A673 (cell line): ENCODE data around the gene PPP1R3G. TPM values are rescaled to one million over a fixed set of nuclear protein-coding genes. Genes with fewer than 3 reads are reported as not detected.

Experiments
- BruUV-seq: library from RNA; stranded (reverse); fragments of 400-500 nt; replicated peaks from 2 replicates; lab custom pipeline; 2021; lab: Mats Ljungman, UMichigan
- CTCF ChIA-PET: fragments of 300-600 bp; sonication (Branson Sonifier 250); formaldehyde crosslinking; loops from one replicate; lab custom pipeline; 2022; ENCODE audit warnings: antibody characterized with exemption; lab: Charles Lee
- POLR2A ChIA-PET: fragments of 300-600 bp; sonication (Branson Sonifier 250); formaldehyde crosslinking; loops from one replicate; lab custom pipeline; 2022; ENCODE audit warnings: antibody characterized with exemption; ENCODE audit not compliant: low non-redundant PET; lab: Charles Lee
- DNase-seq: peaks from one replicate; pipeline ENCODE4 v3.0.0-alpha.2; 2015; ENCODE audit warnings: low spot score
- H3K27ac ChIP-seq: fragments of 200-600 bp; sonication (generic); 2 replicates; pipeline ENCODE4 v1.5.1; 2016; ENCODE audit warnings: mixed run types, low read depth, mild to moderate bottlenecking, mixed read lengths, antibody characterized with exemption, low read length; ENCODE audit not compliant: poor library complexity, severe bottlenecking
- H3K27me3 ChIP-seq: fragments of 200-600 bp; sonication (generic); replicated peaks from 2 replicates; pipeline ENCODE4 v1.6.1; 2017; ENCODE audit warnings: mixed run types, low read depth, mild to moderate bottlenecking, mixed read lengths, antibody characterized with exemption, low read length; ENCODE audit not compliant: insufficient read depth, poor library complexity
- H3K36me3 ChIP-seq: fragments of 200-600 bp; sonication (generic); 2 replicates; pipeline ENCODE4 v1.6.1; 2016; ENCODE audit warnings: mixed run types, mild to moderate bottlenecking, mixed read lengths, antibody characterized with exemption, low read length; ENCODE audit not compliant: insufficient read depth, poor library complexity, severe bottlenecking
- H3K4me1 ChIP-seq: fragments of 200-600 bp; sonication (generic); 2 replicates; pipeline ENCODE4 v1.6.1; 2017; ENCODE audit warnings: mixed run types, mild to moderate bottlenecking, mixed read lengths, antibody characterized with exemption, low read length; ENCODE audit not compliant: insufficient read depth, poor library complexity, severe bottlenecking
- H3K4me3 ChIP-seq: fragments of 200-600 bp; sonication (generic); 2 replicates; pipeline ENCODE4 v1.5.1; 2016; ENCODE audit warnings: low read depth, mixed run types, mild to moderate bottlenecking, mixed read lengths, low read length; ENCODE audit not compliant: poor library complexity, severe bottlenecking
- H3K9me3 ChIP-seq: fragments of 200-600 bp; sonication (generic); 2 replicates; pipeline ENCODE4 v1.6.1; 2016; ENCODE audit warnings: mixed run types, low read depth, mild to moderate bottlenecking, mixed read lengths, antibody characterized with exemption, low read length; ENCODE audit not compliant: poor library complexity, severe bottlenecking
- CTCF ChIP-seq: fragments of 300-800, 200-600 bp; sonication (generic); conservative IDR thresholded peaks from 2 replicates; pipeline ENCODE4 v1.5.1; 2017; ENCODE audit warnings: low read depth, mild to moderate bottlenecking, antibody characterized with exemption, low read length, moderate library complexity, mixed read lengths
- EZH2 ChIP-seq: fragments of 200-600 bp; sonication (generic); IDR thresholded peaks from 2 replicates; pipeline ENCODE4 v1.6.1; 2017; ENCODE audit warnings: borderline replicate concordance, low read depth, mild to moderate bottlenecking, mixed read lengths, antibody characterized with exemption, low read length; ENCODE audit not compliant: poor library complexity, severe bottlenecking
- intact Hi-C: fragments of 100-400 bp; cut with micrococcal nuclease; formaldehyde crosslinking; loops from one replicate; pipeline ENCODE4 v1.10.0; 2022; ENCODE audit not compliant: unreplicated experiment
- total RNA-seq: library from RNA; stranded (reverse); gene quantifications from 2 replicates; pipeline ENCODE4 v1.2.3, GENCODE V29; 2021

PPP1R3G gene
- total RNA-seq, 1 experiment from 2014 or later, result 0.24 TPM

DNA sequence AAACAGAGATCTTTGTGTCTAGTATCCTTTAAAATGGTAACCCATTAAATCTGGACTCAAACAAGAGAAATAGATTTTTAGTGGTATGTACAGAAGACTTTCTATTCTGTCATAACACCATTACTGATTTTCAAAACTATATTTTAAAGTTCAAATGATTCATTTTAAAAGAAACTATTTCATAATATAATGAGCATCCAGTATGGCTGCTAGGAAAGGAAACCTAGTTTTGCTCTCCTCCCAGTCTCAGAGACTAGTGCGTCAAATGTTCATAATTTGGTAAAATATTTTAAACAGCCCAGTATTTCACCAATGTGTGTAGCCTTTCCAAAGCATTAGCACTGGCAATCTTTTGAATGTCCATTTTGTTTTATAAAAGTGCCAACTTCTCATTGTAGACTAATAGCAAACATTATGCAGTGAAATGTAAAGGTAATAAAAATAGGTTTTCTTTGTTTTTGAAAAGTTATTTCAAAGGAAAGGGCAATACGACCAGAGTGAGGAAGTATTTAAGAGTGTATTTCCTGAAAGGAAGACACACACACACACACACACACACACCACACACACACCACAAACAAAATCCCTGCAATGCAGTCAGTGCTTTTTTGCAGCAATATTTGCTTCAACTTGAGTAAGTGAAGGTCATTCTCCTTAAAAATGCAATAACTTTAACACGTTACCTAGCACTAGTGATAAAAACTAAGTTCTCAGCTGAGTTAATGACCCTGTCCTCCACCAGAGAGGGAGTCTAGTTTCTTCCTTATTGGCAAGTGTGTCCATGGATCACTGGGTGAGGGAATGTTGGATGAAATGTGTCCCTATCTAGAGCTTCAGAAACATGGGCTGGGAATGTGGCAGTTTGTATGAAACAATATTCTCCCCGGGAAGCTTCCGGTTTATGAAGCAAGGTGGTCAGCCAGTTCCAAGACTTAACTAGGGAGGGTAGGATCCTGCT lies 4.6 kb downstream of the PPP1R3G start:
- ChIA-PET CTCF (no interaction called here), POLR2A (no interaction called here)
- DNase-seq, result no peak
- no TSS peak for BruUV-seq
- Histone ChIP-seq H3K9me3 (no peaks in the 10 kb centered on the region), H3K27ac (no peak overlapping the region), H3K27me3 (no peaks in the 10 kb centered on the region), H3K4me3 (no peak overlapping the region), H3K4me1 (peaks cover 19% of the 10 kb centered on the region), H3K36me3 (no peaks in the 10 kb centered on the region)
- no peak for TF ChIP-seq EZH2
- no peak for TF ChIP-seq CTCF
- intact Hi-C loops, result no loop called here

DNA sequence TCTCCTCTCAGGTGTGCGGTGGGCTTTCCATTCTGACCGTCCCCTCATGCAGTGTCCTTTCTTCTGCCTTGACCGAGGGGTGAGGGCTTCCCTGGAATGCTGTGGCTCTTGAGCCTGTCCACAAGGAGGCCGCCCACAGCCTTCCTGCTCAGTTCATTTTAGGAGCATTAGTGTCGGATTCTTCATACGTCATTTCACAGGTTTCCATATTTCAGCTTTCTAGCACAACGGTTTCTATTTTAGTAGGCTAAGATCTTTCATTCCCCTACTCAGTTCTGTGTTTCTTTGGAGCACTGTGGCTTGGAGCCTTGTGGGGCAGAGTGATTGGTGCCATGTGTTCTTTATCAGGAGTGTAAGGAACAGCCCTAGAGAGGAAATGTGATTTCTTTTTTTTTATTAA lies 5.5 kb downstream of the PPP1R3G start:
- H3K9me3 ChIP-seq, result no peaks in the 10 kb centered on the region
- no peak overlapping the region for H3K4me3 ChIP-seq
- H3K4me1 ChIP-seq, result peaks cover 15% of the 10 kb centered on the region
- CTCF ChIA-PET, result no interaction called here
- DNase-seq, result no peak
- no peaks in the 10 kb centered on the region for H3K36me3 ChIP-seq
- POLR2A ChIA-PET, result no interaction called here
- no peak for TF ChIP-seq CTCF
- no peak for TF ChIP-seq EZH2
- no peak overlapping the region for H3K27ac ChIP-seq
- intact Hi-C loops, result no loop called here
- no peaks in the 10 kb centered on the region for H3K27me3 ChIP-seq
- BruUV-seq, result no TSS peak

DNA sequence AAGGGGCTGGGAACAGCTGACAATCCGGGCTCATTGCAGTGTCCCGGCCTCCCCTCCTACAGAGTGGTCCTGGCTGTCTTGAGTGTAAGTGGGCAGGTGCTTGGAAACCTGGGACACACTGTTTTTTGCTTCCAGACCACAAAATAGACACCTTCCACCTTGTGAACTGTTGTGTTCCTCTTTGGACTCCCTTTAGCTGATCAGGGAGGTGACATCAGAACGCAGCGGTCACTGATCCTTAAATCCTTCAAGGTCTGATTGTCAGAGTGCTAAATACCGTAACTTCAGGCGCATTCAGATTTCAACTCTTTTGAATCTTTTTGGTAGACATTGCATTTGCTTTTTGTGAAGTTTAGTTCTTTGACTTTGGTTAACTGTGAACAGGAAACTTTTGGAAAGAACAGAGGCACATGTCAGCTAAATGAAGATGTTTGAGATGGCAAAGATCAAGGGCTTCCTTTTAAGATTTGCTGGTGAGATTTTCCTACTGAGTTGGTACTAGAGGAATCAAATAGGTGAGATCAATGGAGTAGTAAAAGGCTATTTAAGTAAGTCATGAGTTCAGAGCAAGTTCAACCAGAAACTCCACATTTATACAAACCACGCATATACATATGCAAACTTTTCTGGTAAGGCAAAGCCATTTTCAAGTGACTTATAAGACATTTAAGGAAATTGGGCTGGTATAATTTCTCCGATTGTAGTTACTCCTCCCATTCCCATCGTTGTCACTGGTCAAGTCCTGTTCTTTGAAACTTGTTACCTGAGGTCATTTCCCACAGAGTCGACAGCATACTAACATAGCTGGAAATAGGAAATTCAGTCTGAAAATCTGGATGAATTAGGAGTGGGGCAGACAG lies 6.3 kb downstream of the PPP1R3G start:
- TF ChIP-seq EZH2 (no peak), CTCF (no peak)
- DNase-seq, result no peak
- ChIA-PET POLR2A (no interaction called here), CTCF (no interaction called here)
- H3K27me3 ChIP-seq, result no peaks in the 10 kb centered on the region
- intact Hi-C loops, result no loop called here
- BruUV-seq, result no TSS peak
- no peaks in the 10 kb centered on the region for H3K36me3 ChIP-seq
- H3K4me3 ChIP-seq, result no peak overlapping the region
- H3K27ac ChIP-seq, result no peak overlapping the region
- peaks cover 11% of the 10 kb centered on the region for H3K4me1 ChIP-seq
- H3K9me3 ChIP-seq, result no peaks in the 10 kb centered on the region
